CD4-positive, alpha-beta memory T cell (primary cell): ENCODE data around the gene TLR10. TPM values are rescaled to one million over a fixed set of nuclear protein-coding genes. Genes with fewer than 3 reads are reported as not detected.

Experiments
- CTCF ChIA-PET: fragments of 350-600 bp; sonication (Branson Sonifier 250); formaldehyde crosslinking; loops from one replicate; lab custom pipeline; 2021; ENCODE audit warnings: inconsistent platforms; ENCODE audit not compliant: partially characterized antibody; lab: Charles Lee
- POLR2A ChIA-PET: fragments of 350-600 bp; sonication (Branson Sonifier 250); formaldehyde crosslinking; loops from one replicate; lab custom pipeline; 2021; ENCODE audit not compliant: partially characterized antibody; lab: Charles Lee
- DNase-seq, 5 donors: peaks; one replicate each; pipeline versions ENCODE4 v3.0.0 to v3.0.0-alpha.2; 2020 to 2022; ENCODE audit warnings: mixed read lengths in 1 of 5
- H3K27ac ChIP-seq: one replicate; pipeline ENCODE4 v1.7.0; 2013; ENCODE audit warnings: low read depth, low read length
- H3K27me3 ChIP-seq: 2 replicates; pipeline ENCODE4 v1.7.0; 2013; ENCODE audit warnings: mild to moderate bottlenecking, low read length, moderate library complexity; ENCODE audit not compliant: insufficient read depth
- H3K36me3 ChIP-seq: 2 replicates; pipeline ENCODE4 v1.7.0; 2013; ENCODE audit warnings: mild to moderate bottlenecking, low read length, moderate library complexity; ENCODE audit not compliant: insufficient read depth
- H3K4me1 ChIP-seq: 2 replicates; pipeline ENCODE4 v1.7.0; 2013; ENCODE audit warnings: mild to moderate bottlenecking, low read length, moderate library complexity; ENCODE audit not compliant: insufficient read depth
- H3K4me3 ChIP-seq, 2 donors: one replicate each; pipeline ENCODE4 v1.7.0; 2013; ENCODE audit warnings: low read length in 2 of 2, mild to moderate bottlenecking in 1 of 2
- H3K9me3 ChIP-seq, 2 donors: one replicate each; pipeline ENCODE4 v1.7.0; 2013; ENCODE audit warnings: low read length in 2 of 2, control low read depth in 1 of 2; ENCODE audit not compliant: control insufficient read depth in 1 of 2
- H3K27ac Mint-ChIP-seq, 7 donors: one replicate each; pipeline ENCODE4 v1.8.0; 2020 to 2021; ENCODE audit warnings: mixed read lengths in 7 of 7, mild to moderate bottlenecking in 6 of 7, inconsistent platforms in 3 of 7, moderate library complexity in 3 of 7
- H3K27me3 Mint-ChIP-seq, 2 donors: one replicate each; pipeline ENCODE4 v1.8.0; 2020 to 2021; ENCODE audit warnings: mixed read lengths in 2 of 2
- H3K36me3 Mint-ChIP-seq, 2 donors: one replicate each; pipeline ENCODE4 v1.8.0; 2020 to 2021; ENCODE audit warnings: mixed read lengths in 2 of 2, inconsistent platforms in 1 of 2, mild to moderate bottlenecking in 1 of 2
- H3K4me1 Mint-ChIP-seq, 4 donors: one replicate each; pipeline ENCODE4 v1.8.0; 2020 to 2021; ENCODE audit warnings: mixed read lengths in 4 of 4, mild to moderate bottlenecking in 1 of 4
- H3K4me3 Mint-ChIP-seq, 8 donors: one replicate each; pipeline ENCODE4 v1.8.0; 2020 to 2021; ENCODE audit warnings: mixed read lengths in 8 of 8, mild to moderate bottlenecking in 7 of 8, moderate library complexity in 6 of 8, inconsistent platforms in 3 of 8
- H3K9me3 Mint-ChIP-seq, 8 donors: one replicate each; pipeline ENCODE4 v1.8.0; 2020 to 2021; ENCODE audit warnings: mixed read lengths in 8 of 8, mild to moderate bottlenecking in 5 of 8, inconsistent platforms in 3 of 8, moderate library complexity in 1 of 8
- intact Hi-C: fragments of 100-400 bp; cut with micrococcal nuclease; formaldehyde crosslinking; loops from one replicate; pipeline ENCODE4 v1.15.1; 2023
- polyA plus RNA-seq, 2 donors: library from polyadenylated mRNA; unstranded; fragments of 300-500 nt; fragmentation: Illumina TruSeq; gene quantifications; one replicate each; pipeline ENCODE4 v1.2.3, GENCODE V29; 2021
- total RNA-seq, 2 experiments: library from RNA; stranded (reverse); gene quantifications; one replicate each; pipeline ENCODE4 v1.2.3, GENCODE V29; 2021

Gene TLR10
- total and polyA plus RNA-seq, 4 experiments from 2014 or later: 0.20 to 1.1 (median 0.28) TPM; not detected in 1

GRCh38 chr4:38821739-38822138 is 38.9 kb upstream of the TLR10 start:
- intact Hi-C loops: no loop called here
- H3K27me3 ChIP-seq: no peaks in the 10 kb centered on the region
- no peak overlapping the region for H3K27ac ChIP-seq
- CTCF ChIA-PET: interaction anchor here (1.3 to 1.7 kb wide), 2 partner anchors 39 kb away, joined by 3 to 5 read pairs; partner anchors contain the start of gene TLR10
- DNase-seq: no peak
- H3K9me3 ChIP-seq: peaks cover 0 to 4% of the 10 kb centered on the region in 2 donors
- H3K9me3 Mint-ChIP-seq: peaks cover 0 to 13% (median 10%) of the 10 kb centered on the region in 8 donors
- POLR2A ChIA-PET: no interaction called here
- H3K36me3 Mint-ChIP-seq: peaks cover 2 to 32% of the 10 kb centered on the region in 2 donors
- no peaks in the 10 kb centered on the region for H3K36me3 ChIP-seq
- H3K4me3 Mint-ChIP-seq: no peak overlapping the region
- peaks cover 12 to 20% (median 16%) of the 10 kb centered on the region in 4 donors for H3K4me1 Mint-ChIP-seq
- no peak overlapping the region for H3K27ac Mint-ChIP-seq
- H3K4me3 ChIP-seq: no peak overlapping the region
- peaks cover 17% of the 10 kb centered on the region for H3K4me1 ChIP-seq
- H3K27me3 Mint-ChIP-seq: no peaks in the 10 kb centered on the region

GRCh38 chr4:38820329-38821061 is 37.7 kb upstream of the TLR10 start:
- Histone ChIP-seq H3K27ac (no peak overlapping the region), H3K27me3 (no peaks in the 10 kb centered on the region), H3K36me3 (no peaks in the 10 kb centered on the region), H3K4me1 (peaks cover 17% of the 10 kb centered on the region), H3K4me3 (no peak overlapping the region), H3K9me3 (peaks cover 0 to 4% of the 10 kb centered on the region in 2 donors)
- peaks cover 2 to 27% of the 10 kb centered on the region in 2 donors for H3K36me3 Mint-ChIP-seq
- ChIA-PET POLR2A (no interaction called here), CTCF (interaction anchor here (1.7 kb wide), 1 partner anchor 38 kb away, joined by 5 read pairs; the partner anchor contains the start of gene TLR10)
- no peaks in the 10 kb centered on the region for H3K27me3 Mint-ChIP-seq
- intact Hi-C loops: no loop called here
- no peak for DNase-seq
- peaks cover 12 to 20% (median 16%) of the 10 kb centered on the region in 4 donors for H3K4me1 Mint-ChIP-seq
- H3K9me3 Mint-ChIP-seq: peaks cover 0 to 22% (median 13%) of the 10 kb centered on the region in 8 donors
- peak overlapping the region in 1 of 8 donors; percentile 1 for H3K4me3 Mint-ChIP-seq
- H3K27ac Mint-ChIP-seq: peak overlapping the region in 1 of 7 donors; percentile 25

- no peak overlapping the region for H3K4me3 ChIP-seq
- H3K27me3 ChIP-seq: no peaks in the 10 kb centered on the region
- CTCF ChIA-PET: interaction anchor here (1.3 to 1.7 kb wide), 3 partner anchors 38 to 57 kb away, joined by 4 to 11 read pairs (median 4); no protein-coding TSS in a partner anchor
- no peak for DNase-seq
- H3K4me1 Mint-ChIP-seq: peaks cover 12 to 20% (median 16%) of the 10 kb centered on the region in 4 donors
- H3K4me1 ChIP-seq: peaks cover 17% of the 10 kb centered on the region
- POLR2A ChIA-PET: interaction anchor here (0.7 kb wide), 1 partner anchor 16 kb away, joined by 3 read pairs; no protein-coding TSS in a partner anchor
- intact Hi-C loops: no loop called here
- H3K4me3 Mint-ChIP-seq: peak overlapping the region in 3 of 8 donors; percentile 1 to 38 (median 16)
- H3K9me3 ChIP-seq: peaks cover 0 to 4% of the 10 kb centered on the region in 2 donors
- no peaks in the 10 kb centered on the region for H3K36me3 ChIP-seq
- peaks cover 2 to 25% (median 19%) of the 10 kb centered on the region in 8 donors for H3K9me3 Mint-ChIP-seq
- peak overlapping the region in 2 of 7 donors; percentile 8 to 33 for H3K27ac Mint-ChIP-seq
- H3K27me3 Mint-ChIP-seq: no peaks in the 10 kb centered on the region
- H3K36me3 Mint-ChIP-seq: peaks cover 2 to 20% of the 10 kb centered on the region in 2 donors
- H3K27ac ChIP-seq: no peak overlapping the region
These were observed 36.8 kb upstream of the TLR10 start for GRCh38 chr4:38819569-38819968.

GRCh38 chr4:38818441-38818976 is 35.7 kb upstream of the TLR10 start:
- peaks cover 17% of the 10 kb centered on the region for H3K4me1 ChIP-seq
- H3K4me3 ChIP-seq: no peak overlapping the region
- DNase-seq: no peak
- H3K36me3 Mint-ChIP-seq: peaks cover 2 to 17% of the 10 kb centered on the region in 2 donors
- peaks cover 3 to 30% (median 21%) of the 10 kb centered on the region in 8 donors for H3K9me3 Mint-ChIP-seq
- POLR2A ChIA-PET: no interaction called here
- peaks cover 0 to 4% of the 10 kb centered on the region in 2 donors for H3K9me3 ChIP-seq
- peaks cover 12 to 20% (median 16%) of the 10 kb centered on the region in 4 donors for H3K4me1 Mint-ChIP-seq
- H3K27me3 ChIP-seq: no peaks in the 10 kb centered on the region
- intact Hi-C loops: no loop called here
- peak overlapping the region in 1 of 8 donors; percentile 25 for H3K4me3 Mint-ChIP-seq
- no peak overlapping the region for H3K27ac Mint-ChIP-seq
- no peaks in the 10 kb centered on the region for H3K27me3 Mint-ChIP-seq
- CTCF ChIA-PET: interaction anchor here (1.1 to 1.7 kb wide), 4 partner anchors 9 to 56 kb away, joined by 3 to 11 read pairs (median 4); no protein-coding TSS in a partner anchor
- H3K36me3 ChIP-seq: no peaks in the 10 kb centered on the region
- H3K27ac ChIP-seq: no peak overlapping the region

GRCh38 chr4:38815885-38816782 is 33.3 kb upstream of the TLR10 start:
- ChIA-PET CTCF (interaction anchor here (1.2 kb wide), 1 partner anchor 55 kb away, joined by 3 read pairs; no protein-coding TSS in a partner anchor), POLR2A (interaction anchor here (0.9 kb wide), 1 partner anchor 40 kb away, joined by 3 read pairs; no protein-coding TSS in a partner anchor)
- no peak overlapping the region for H3K27ac Mint-ChIP-seq
- H3K27me3 ChIP-seq: no peaks in the 10 kb centered on the region
- no peak for DNase-seq
- no peak overlapping the region for H3K4me3 ChIP-seq
- H3K4me3 Mint-ChIP-seq: no peak overlapping the region
- H3K9me3 Mint-ChIP-seq: peaks cover 0 to 20% (median 13%) of the 10 kb centered on the region in 8 donors
- H3K4me1 ChIP-seq: peaks cover 17% of the 10 kb centered on the region
- H3K4me1 Mint-ChIP-seq: peaks cover 12 to 20% (median 16%) of the 10 kb centered on the region in 4 donors
- H3K27me3 Mint-ChIP-seq: no peaks in the 10 kb centered on the region
- H3K36me3 ChIP-seq: no peaks in the 10 kb centered on the region
- no peaks in the 10 kb centered on the region for H3K9me3 ChIP-seq
- peaks cover 0 to 14% of the 10 kb centered on the region in 2 donors for H3K36me3 Mint-ChIP-seq
- H3K27ac ChIP-seq: no peak overlapping the region
- intact Hi-C loops: no loop called here

- Mint-ChIP-seq H3K27me3 (no peaks in the 10 kb centered on the region), H3K4me3 (no peak overlapping the region), H3K27ac (no peak overlapping the region), H3K9me3 (peaks cover 0 to 20% (median 13%) of the 10 kb centered on the region in 8 donors), H3K36me3 (peaks cover 0 to 14% of the 10 kb centered on the region in 2 donors), H3K4me1 (peaks cover 3 to 4% (median 3%) of the 10 kb centered on the region in 4 donors)
- no peaks in the 10 kb centered on the region for H3K9me3 ChIP-seq
- no peaks in the 10 kb centered on the region for H3K36me3 ChIP-seq
- no peak overlapping the region for H3K4me3 ChIP-seq
- H3K27me3 ChIP-seq: no peaks in the 10 kb centered on the region
- intact Hi-C loops: no loop called here
- CTCF ChIA-PET: interaction anchor here (1.0 to 1.5 kb wide), 3 partner anchors 11 to 55 kb away, joined by 3 to 5 read pairs (median 3); partner anchors contain the start of gene TLR10
- POLR2A ChIA-PET: interaction anchor here (1.1 kb wide), 1 partner anchor 42 kb away, joined by 4 read pairs; the partner anchor contains the start of gene TLR6
- H3K27ac ChIP-seq: no peak overlapping the region
- H3K4me1 ChIP-seq: peaks cover 2% of the 10 kb centered on the region
- no peak for DNase-seq
These were observed 31.6 kb upstream of the TLR10 start for GRCh38 chr4:38814386-38814785.
